HG03097 (cell line): ENCODE measurements around the gene TEAD2.

Source experiments
- ATAC-seq: cut with Tn5 transposase; IDR thresholded peaks from one replicate; pipeline ENCODE4 v1.9.1; 2021; ENCODE audit not compliant: unreplicated experiment, low FRiP score

The TEAD2 gene

GRCh38 chr19:49349567-49349966 is 12.6 kb downstream of the TEAD2 start:
- ATAC-seq = no peak

GRCh38 chr19:49348305-49349189 is 13.7 kb downstream of the TEAD2 start:
- no peak for ATAC-seq

- no peak for ATAC-seq
Measured at GRCh38 chr19:49347835-49348234, 14.4 kb downstream of the TEAD2 start.

GRCh38 chr19:49347191-49347590 is 15.0 kb downstream of the TEAD2 start:
- ATAC-seq = no peak

- no peak for ATAC-seq
Measured at GRCh38 chr19:49344505-49345423, 17.5 kb downstream of the TEAD2 start.

- no peak for ATAC-seq
Measured at GRCh38 chr19:49343123-49343522, 19.1 kb downstream of the TEAD2 start.

- no peak for ATAC-seq
Measured at GRCh38 chr19:49342291-49342721, 19.9 kb downstream of the TEAD2 start.

- ATAC-seq = no peak
Measured at GRCh38 chr19:49340865-49341718, 21.1 kb downstream of the TEAD2 start.

GRCh38 chr19:49340069-49340864 is 21.9 kb downstream of the TEAD2 start:
- peak; percentile 79 for ATAC-seq

- no peak for ATAC-seq
Measured at GRCh38 chr19:49339301-49340068, 22.7 kb downstream of the TEAD2 start.

GRCh38 chr19:49338691-49339300 is 23.4 kb downstream of the TEAD2 start:
- no peak for ATAC-seq

- ATAC-seq = no peak
Measured at GRCh38 chr19:49338023-49338677, 24.1 kb downstream of the TEAD2 start.

GRCh38 chr19:49337267-49338022 is 24.8 kb downstream of the TEAD2 start:
- no peak for ATAC-seq

- ATAC-seq = no peak
Measured at GRCh38 chr19:49336482-49337266, 25.5 kb downstream of the TEAD2 start.

- ATAC-seq = no peak
Measured at GRCh38 chr19:49335784-49336481, 26.3 kb downstream of the TEAD2 start.
